ENCODE measurements around the gene BTD.

BTD gene, protein sequence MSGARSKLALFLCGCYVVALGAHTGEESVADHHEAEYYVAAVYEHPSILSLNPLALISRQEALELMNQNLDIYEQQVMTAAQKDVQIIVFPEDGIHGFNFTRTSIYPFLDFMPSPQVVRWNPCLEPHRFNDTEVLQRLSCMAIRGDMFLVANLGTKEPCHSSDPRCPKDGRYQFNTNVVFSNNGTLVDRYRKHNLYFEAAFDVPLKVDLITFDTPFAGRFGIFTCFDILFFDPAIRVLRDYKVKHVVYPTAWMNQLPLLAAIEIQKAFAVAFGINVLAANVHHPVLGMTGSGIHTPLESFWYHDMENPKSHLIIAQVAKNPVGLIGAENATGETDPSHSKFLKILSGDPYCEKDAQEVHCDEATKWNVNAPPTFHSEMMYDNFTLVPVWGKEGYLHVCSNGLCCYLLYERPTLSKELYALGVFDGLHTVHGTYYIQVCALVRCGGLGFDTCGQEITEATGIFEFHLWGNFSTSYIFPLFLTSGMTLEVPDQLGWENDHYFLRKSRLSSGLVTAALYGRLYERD

DNA sequence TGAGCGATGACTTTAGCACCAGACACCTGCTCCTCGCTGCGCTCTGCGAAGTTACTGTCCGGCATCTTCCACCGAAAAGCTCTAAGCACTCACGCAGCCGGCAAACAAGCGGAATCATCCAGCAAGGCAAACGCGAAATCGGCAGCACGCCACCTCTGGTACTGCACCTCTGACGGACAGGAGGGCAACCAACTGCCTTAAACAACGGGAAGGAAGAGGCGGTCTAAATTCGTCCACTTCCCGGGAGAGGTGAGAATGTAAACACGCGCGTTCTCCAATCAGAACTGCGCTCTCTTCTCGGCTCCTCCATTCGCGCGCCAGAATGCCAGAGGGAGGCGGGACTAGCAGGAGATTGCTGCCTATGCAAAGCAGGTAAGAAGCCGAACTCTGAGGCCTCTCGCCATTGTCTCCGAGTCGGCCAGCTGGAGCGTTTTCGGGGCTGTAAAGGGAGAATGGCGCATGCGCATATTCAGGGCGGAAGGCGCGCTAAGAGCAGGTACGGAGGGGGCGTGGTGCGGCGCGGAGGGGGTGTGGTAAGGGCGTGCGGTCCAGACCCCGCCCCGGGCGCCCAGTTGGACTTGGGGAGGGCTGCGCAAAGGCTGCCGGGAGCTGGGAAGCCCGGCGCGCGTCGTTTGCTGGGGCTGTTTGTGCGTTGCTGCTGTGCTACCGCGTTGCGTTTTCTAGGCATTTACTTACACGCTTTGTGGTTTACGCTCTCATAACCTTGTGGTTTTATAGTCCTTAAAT lies at the start of gene BTD, which contains the start of gene HACL1:
TSS of gene BTD (plus strand) at position 347 of the 747 bp plus-strand sequence. CDS start 33,695 bp downstream, outside the sequence.
TSS of gene HACL1 (minus strand) at position 171 of the 747 bp plus-strand sequence. CDS start at position 65, 106 bp downstream.
- peaks cover 39% of the 10 kb centered on the region for H3K36me3 Mint-ChIP-seq (ENCODE audit: insufficient read depth)

DNA sequence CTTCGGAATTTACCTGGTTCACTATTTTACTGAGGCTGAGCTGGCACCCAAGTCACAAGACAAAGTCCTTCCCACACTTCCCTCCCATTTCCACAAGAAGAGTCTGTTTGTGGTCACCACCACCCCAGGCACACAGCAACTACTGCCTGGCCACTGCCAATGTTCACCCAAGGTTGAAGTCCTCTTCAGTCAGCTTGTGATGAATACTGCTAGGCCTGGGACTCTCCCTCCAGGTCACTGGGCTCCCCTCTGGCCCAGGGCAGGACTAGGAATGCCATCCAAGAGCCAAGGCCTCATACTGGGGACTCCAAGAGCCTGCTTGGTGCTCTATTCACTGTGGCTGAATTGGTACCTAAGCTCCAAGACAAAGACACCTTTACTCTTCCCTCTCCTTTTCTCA lies 49.6 kb upstream of the BTD start:
- ATAC-seq (replicated peaks; ENCODE audit: extremely low read depth, poor library complexity, severe bottlenecking): no peak
- H3K36me3 Mint-ChIP-seq (ENCODE audit: insufficient read depth): peaks cover 4% of the 10 kb centered on the region
- H3K27ac Mint-ChIP-seq (ENCODE audit: low read depth): no peak overlapping the region
- no peaks in the 10 kb centered on the region for H3K27me3 Mint-ChIP-seq
- peaks cover 7% of the 10 kb centered on the region for H3K4me1 Mint-ChIP-seq
- H3K4me3 Mint-ChIP-seq: no peak overlapping the region
- H3K9me3 Mint-ChIP-seq: peaks cover 3% of the 10 kb centered on the region
- DNase-seq (ENCODE audit: low spot score in 2 of 2): no peak

More for the DNA sequence above, at the start of gene BTD, which contains the start of gene HACL1:
- ATAC-seq (replicated peaks; ENCODE audit: extremely low read depth, poor library complexity, severe bottlenecking): peak; percentile 92
- peak; percentile 98 to 99 for DNase-seq (ENCODE audit: low spot score in 2 of 2)
- H3K4me1 Mint-ChIP-seq: peaks cover 63% of the 10 kb centered on the region
- H3K9me3 Mint-ChIP-seq: no peaks in the 10 kb centered on the region
- H3K4me3 Mint-ChIP-seq: peak within 1 kb of the TSS; percentile 99
- no peaks in the 10 kb centered on the region for H3K27me3 Mint-ChIP-seq
- peak within 1 kb of the TSS; percentile 96 for H3K27ac Mint-ChIP-seq (ENCODE audit: low read depth)

DNA sequence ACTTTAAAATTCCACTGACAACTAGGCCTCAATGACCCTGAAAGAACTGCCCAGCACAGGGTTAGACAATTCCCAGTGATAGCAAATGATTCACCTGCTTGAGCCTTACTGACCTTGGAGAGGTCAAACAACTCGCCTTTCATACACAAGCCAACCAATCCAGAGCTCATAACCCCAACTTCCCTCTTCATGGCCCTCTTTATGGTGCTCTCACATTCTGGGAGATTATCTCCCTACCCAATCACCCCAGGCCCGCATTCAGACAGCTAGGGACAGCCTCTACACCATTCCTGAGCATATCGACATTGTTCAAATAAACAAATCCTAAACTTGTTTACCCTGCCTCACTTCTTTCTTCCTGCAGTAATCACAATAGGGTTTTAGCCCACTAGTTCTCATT lies 47.8 kb upstream of the BTD start:
- ATAC-seq (replicated peaks; ENCODE audit: extremely low read depth, poor library complexity, severe bottlenecking): no peak
- H3K4me1 Mint-ChIP-seq: peaks cover 7% of the 10 kb centered on the region
- DNase-seq (ENCODE audit: low spot score in 2 of 2): no peak
- H3K36me3 Mint-ChIP-seq (ENCODE audit: insufficient read depth): peaks cover 4% of the 10 kb centered on the region
- no peak overlapping the region for H3K4me3 Mint-ChIP-seq
- no peak overlapping the region for H3K27ac Mint-ChIP-seq (ENCODE audit: low read depth)
- H3K9me3 Mint-ChIP-seq: no peaks in the 10 kb centered on the region
- H3K27me3 Mint-ChIP-seq: no peaks in the 10 kb centered on the region

DNA sequence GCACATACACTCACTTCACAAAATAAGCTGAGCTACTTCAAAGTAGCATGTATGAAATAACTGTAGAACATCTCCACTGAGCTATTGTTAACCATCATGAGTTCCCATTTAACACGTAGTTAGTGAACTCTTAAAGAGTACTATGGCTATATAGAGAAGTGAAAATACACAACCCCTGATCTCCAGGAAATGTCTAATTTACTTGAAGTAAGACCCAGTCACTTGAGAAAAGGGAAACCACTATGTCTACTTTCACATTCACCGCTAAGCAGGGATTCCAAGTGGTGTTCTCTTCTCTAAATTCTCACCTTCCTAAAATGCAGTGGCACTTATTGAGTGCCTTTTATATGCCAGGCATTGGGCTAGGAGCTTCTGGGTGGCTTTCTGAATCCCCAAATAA lies 45.0 kb upstream of the BTD start:
- no peak overlapping the region for H3K4me3 Mint-ChIP-seq
- DNase-seq (ENCODE audit: low spot score in 2 of 2) (no peak), ATAC-seq (replicated peaks; ENCODE audit: extremely low read depth, poor library complexity, severe bottlenecking) (peak; percentile 64)
- peaks cover 15% of the 10 kb centered on the region for H3K36me3 Mint-ChIP-seq (ENCODE audit: insufficient read depth)
- H3K4me1 Mint-ChIP-seq: peaks cover 7% of the 10 kb centered on the region
- no peak overlapping the region for H3K27ac Mint-ChIP-seq (ENCODE audit: low read depth)
- H3K27me3 Mint-ChIP-seq: no peaks in the 10 kb centered on the region
- no peaks in the 10 kb centered on the region for H3K9me3 Mint-ChIP-seq

DNA sequence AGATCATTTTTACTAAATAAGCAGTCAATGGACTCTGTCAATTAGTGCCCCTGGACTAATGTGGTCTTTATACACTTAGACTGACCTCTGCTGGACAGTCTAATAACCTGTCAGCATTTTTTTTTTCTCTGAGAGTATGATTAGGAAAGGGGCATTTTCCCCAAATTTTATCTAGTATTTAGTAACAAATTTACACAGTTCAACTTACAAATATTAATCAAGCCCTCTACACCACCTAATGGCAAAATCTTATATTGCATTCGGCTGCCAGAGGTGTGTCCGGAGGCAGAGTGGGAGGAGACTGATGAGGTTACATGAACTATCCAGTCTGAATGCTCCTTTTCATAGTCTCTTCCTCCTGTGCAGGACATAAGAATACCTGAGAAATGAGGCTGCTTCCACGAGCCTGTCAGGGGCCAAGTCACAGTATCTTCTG lies 44.0 kb upstream of the BTD start:
- H3K36me3 Mint-ChIP-seq (ENCODE audit: insufficient read depth): peaks cover 23% of the 10 kb centered on the region
- no peaks in the 10 kb centered on the region for H3K27me3 Mint-ChIP-seq
- ATAC-seq (replicated peaks; ENCODE audit: extremely low read depth, poor library complexity, severe bottlenecking) (peak; percentile 77), DNase-seq (ENCODE audit: low spot score in 2 of 2) (peak; percentile 33 to 59)
- H3K27ac Mint-ChIP-seq (ENCODE audit: low read depth): no peak overlapping the region
- no peaks in the 10 kb centered on the region for H3K9me3 Mint-ChIP-seq
- H3K4me3 Mint-ChIP-seq: no peak overlapping the region
- peaks cover 7% of the 10 kb centered on the region for H3K4me1 Mint-ChIP-seq

DNA sequence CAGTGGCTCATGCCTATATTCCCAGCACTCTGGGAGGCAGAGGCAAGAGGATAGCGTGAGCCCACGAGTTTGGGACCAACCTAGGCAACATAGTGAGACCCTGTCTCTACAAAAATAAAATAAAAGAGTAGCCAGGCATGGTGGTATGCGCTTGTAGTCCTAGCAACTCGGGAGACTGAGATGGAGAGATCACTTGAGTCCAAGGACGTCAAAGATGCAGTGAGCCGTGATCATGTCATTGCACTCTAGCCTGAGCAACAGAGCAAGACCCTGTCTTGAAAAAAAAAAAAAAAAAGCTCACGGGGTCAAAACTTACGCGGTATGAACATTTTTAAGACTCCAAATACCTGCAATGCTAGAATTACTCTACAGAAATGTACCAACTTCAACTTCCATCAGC lies 43.0 kb upstream of the BTD start:
- Mint-ChIP-seq H3K4me1 (peaks cover 7% of the 10 kb centered on the region), H3K36me3 (ENCODE audit: insufficient read depth) (peaks cover 30% of the 10 kb centered on the region), H3K27me3 (no peaks in the 10 kb centered on the region), H3K9me3 (no peaks in the 10 kb centered on the region), H3K27ac (ENCODE audit: low read depth) (no peak overlapping the region), H3K4me3 (no peak overlapping the region)
- no peak for DNase-seq (ENCODE audit: low spot score in 2 of 2)
- no peak for ATAC-seq (replicated peaks; ENCODE audit: extremely low read depth, poor library complexity, severe bottlenecking)

DNA sequence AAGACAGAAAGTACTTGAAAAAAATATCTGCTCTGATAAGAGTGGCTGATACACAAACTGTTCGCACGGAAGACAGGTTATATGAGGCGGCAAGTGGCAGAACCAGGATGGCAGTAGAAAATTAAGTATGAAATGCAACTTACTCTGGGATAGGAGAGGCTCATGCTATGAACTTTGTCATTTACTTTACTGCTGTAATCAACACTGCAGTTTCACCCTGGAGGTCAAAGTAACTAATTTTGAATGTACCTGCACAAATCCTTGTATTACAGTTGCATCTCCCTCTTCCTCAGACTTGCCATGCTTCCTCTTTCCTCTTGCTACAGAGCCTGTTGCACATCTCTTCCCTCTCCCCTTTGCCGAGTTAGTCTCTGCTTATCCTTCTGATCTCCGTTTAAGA lies 39.0 kb upstream of the BTD start:
- DNase-seq (ENCODE audit: low spot score in 2 of 2) (no peak), ATAC-seq (replicated peaks; ENCODE audit: extremely low read depth, poor library complexity, severe bottlenecking) (no peak)
- Mint-ChIP-seq H3K36me3 (ENCODE audit: insufficient read depth) (peaks cover 62% of the 10 kb centered on the region), H3K4me3 (no peak overlapping the region), H3K9me3 (no peaks in the 10 kb centered on the region), H3K27ac (ENCODE audit: low read depth) (no peak overlapping the region), H3K4me1 (peaks cover 2% of the 10 kb centered on the region), H3K27me3 (no peaks in the 10 kb centered on the region)

DNA sequence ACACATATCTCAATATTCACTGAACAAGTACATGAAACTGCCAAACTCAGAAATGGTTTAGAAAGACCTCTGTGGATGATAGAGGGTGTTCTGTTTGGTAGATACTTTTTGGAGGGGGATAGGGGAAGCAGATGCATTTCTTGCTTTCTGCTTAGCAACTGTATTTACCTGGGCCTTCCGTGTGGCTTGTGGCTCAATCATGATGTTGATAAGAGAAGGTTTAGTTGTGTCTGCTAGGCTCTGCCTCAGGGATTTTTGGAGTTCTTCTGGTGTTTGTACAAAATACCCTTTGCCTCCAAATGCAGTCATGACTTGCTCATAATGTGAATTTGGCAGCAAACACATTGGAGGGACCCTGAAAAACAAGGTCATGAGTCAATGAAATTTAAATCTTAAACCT lies 38.4 kb upstream of the BTD start:
- Mint-ChIP-seq H3K27ac (ENCODE audit: low read depth) (no peak overlapping the region), H3K4me3 (no peak overlapping the region), H3K36me3 (ENCODE audit: insufficient read depth) (peaks cover 68% of the 10 kb centered on the region), H3K27me3 (no peaks in the 10 kb centered on the region), H3K9me3 (no peaks in the 10 kb centered on the region), H3K4me1 (peaks cover 7% of the 10 kb centered on the region)
- DNase-seq (ENCODE audit: low spot score in 2 of 2) (no peak), ATAC-seq (replicated peaks; ENCODE audit: extremely low read depth, poor library complexity, severe bottlenecking) (no peak)

DNA sequence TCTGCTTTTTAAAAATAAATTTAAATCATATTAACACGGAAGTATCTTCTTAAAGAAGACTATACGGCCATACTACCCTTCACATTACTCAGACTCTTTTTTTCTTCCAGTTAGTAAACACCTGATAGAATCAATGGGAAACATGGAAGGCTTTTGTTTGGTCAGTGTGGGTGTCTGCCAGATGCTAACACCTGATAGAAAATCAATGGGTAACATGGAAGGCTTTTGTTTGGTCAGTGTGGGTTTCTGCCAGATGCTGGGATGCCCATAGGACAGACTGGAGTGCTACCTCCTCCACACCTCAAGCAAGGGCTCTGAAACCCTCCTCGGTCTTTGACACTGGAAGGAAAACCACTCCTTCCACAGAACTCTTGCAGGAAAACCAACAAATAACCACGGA lies 29.4 kb upstream of the BTD start:
- H3K9me3 Mint-ChIP-seq: no peaks in the 10 kb centered on the region
- no peak overlapping the region for H3K27ac Mint-ChIP-seq (ENCODE audit: low read depth)
- no peak for DNase-seq (ENCODE audit: low spot score in 2 of 2)

DNA sequence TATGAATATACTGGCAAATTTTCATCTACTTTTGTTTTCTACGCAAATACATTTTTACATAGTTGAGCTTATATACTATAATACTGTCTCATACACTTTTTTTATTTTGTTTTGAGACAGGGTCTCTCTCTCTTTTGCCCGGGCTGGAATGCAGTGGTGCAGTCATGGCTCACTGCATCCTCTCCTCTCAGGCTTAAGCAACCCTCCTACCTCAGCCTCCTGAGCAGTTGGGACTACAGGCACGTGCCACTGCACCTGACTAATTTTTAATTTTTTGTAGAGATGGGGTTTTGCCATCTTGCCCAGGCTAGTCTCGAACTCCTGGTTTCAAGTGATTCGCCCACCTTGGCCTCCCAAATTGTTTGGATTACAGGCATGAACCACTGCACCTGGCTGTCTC lies 26.1 kb upstream of the BTD start:
- Mint-ChIP-seq H3K27me3 (no peaks in the 10 kb centered on the region), H3K4me3 (no peak overlapping the region), H3K4me1 (peaks cover 5% of the 10 kb centered on the region), H3K36me3 (ENCODE audit: insufficient read depth) (peaks cover 39% of the 10 kb centered on the region), H3K9me3 (no peaks in the 10 kb centered on the region), H3K27ac (ENCODE audit: low read depth) (no peak overlapping the region)
- no peak for DNase-seq (ENCODE audit: low spot score in 2 of 2)
- ATAC-seq (replicated peaks; ENCODE audit: extremely low read depth, poor library complexity, severe bottlenecking): no peak

More for the DNA sequence above, 29.4 kb upstream of the BTD start:
- ATAC-seq (replicated peaks; ENCODE audit: extremely low read depth, poor library complexity, severe bottlenecking): no peak
- Mint-ChIP-seq H3K4me1 (peaks cover 7% of the 10 kb centered on the region), H3K36me3 (ENCODE audit: insufficient read depth) (peaks cover 43% of the 10 kb centered on the region), H3K4me3 (no peak overlapping the region), H3K27me3 (no peaks in the 10 kb centered on the region)

DNA sequence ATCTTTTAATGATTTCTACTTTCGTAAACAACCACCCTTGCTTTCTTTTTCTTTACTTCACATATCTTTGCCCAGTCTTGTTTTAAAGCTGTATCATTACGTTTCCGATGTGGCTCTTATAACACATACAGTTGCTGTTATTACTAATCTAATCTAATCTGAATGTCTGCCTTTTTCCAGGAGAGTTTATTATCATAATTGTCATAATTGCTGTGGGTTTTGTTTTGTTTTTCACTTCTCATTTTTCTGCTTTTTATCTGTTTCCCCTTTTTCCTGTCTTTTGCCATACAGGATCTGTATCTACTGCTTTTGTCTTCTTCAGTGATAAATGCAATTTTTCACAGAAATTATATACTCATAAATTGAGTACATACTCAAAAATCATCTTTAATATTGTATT lies 25.1 kb upstream of the BTD start:
- Mint-ChIP-seq H3K27me3 (no peaks in the 10 kb centered on the region), H3K4me3 (no peak overlapping the region), H3K4me1 (peaks cover 8% of the 10 kb centered on the region), H3K27ac (ENCODE audit: low read depth) (no peak overlapping the region), H3K36me3 (ENCODE audit: insufficient read depth) (peaks cover 39% of the 10 kb centered on the region), H3K9me3 (no peaks in the 10 kb centered on the region)
- no peak for DNase-seq (ENCODE audit: low spot score in 2 of 2)
- no peak for ATAC-seq (replicated peaks; ENCODE audit: extremely low read depth, poor library complexity, severe bottlenecking)

DNA sequence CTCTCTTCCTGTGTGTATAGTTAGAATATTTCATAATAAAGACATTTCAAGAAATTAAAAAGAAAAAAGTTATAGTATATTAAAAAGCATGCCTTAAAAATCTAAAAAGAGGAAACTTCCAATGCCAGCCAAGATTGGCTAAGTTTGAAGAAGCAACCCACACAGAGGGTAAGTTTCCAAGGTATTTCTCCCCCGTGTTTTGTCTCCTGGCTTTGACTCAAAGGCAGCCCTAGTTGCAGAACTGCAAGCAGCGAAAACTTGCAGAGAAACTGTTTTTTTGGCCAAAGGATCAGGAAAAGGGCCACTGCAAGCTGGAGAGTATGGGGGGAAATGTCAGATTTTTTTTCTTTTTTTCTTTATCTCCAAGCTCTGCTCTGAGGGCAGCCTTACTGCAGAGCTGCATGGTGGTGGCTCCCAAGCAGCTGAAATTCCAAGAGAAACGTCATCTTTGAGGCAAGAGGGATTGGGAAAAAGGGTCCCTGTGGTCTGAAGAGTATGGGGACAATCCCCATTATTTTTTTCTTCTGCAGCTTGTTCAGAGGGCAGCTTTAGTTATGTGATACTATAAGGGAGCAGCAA lies 23.2 kb upstream of the BTD start:
- Mint-ChIP-seq H3K27ac (ENCODE audit: low read depth) (peak overlapping the region; percentile 8), H3K4me1 (peaks cover 8% of the 10 kb centered on the region), H3K4me3 (no peak overlapping the region), H3K36me3 (ENCODE audit: insufficient read depth) (peaks cover 39% of the 10 kb centered on the region), H3K9me3 (no peaks in the 10 kb centered on the region), H3K27me3 (no peaks in the 10 kb centered on the region)
- no peak for DNase-seq (ENCODE audit: low spot score in 2 of 2)
- ATAC-seq (replicated peaks; ENCODE audit: extremely low read depth, poor library complexity, severe bottlenecking): no peak

All from central memory CD8-positive, alpha-beta T cell (primary cell).